SU-DHL-6 (cell line): ENCODE measurements around the gene NXT1.

Source experiments
- EZH2phosphoT487 ChIP-seq: fragments of 200-600 bp; sonication (generic), shearing (Covaris generic); conservative IDR thresholded peaks from 2 replicates; pipeline ENCODE4 v1.6.1; 2018; ENCODE audit warnings: mild to moderate bottlenecking, antibody characterized with exemption, low read length, moderate library complexity, mixed read lengths
- TF ChIP-seq, protein P1 (sequence below): fragments of 200-600 bp; sonication (generic); IDR thresholded peaks from one replicate; pipeline ENCODE4 v1.5.1; 2017; ENCODE audit warnings: antibody characterized with exemption, mild to moderate bottlenecking, low read length, moderate library complexity; ENCODE audit not compliant: insufficient read depth, poor library complexity, severe bottlenecking

DNA sequence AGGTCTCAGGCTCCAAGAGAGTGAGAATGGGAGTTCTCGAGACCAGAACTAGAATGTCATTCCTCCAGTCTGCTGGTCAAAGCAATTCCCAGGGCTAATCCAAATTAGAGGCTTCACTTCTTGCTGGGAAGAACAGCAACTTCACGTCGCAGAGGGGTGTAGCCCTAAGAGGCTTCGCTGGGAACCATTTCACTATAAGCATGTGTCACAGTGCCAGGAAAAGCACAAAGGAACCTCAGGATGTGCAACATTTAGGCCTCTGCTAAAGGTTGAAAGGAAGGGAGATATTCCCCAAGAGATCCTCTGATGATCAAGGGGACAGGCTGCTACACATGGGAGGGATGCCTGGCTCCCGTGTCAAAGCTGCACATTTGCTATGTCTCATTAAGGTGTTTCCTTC is 35.9 kb upstream of the NXT1 start:
- TF ChIP-seq, protein P1, sequence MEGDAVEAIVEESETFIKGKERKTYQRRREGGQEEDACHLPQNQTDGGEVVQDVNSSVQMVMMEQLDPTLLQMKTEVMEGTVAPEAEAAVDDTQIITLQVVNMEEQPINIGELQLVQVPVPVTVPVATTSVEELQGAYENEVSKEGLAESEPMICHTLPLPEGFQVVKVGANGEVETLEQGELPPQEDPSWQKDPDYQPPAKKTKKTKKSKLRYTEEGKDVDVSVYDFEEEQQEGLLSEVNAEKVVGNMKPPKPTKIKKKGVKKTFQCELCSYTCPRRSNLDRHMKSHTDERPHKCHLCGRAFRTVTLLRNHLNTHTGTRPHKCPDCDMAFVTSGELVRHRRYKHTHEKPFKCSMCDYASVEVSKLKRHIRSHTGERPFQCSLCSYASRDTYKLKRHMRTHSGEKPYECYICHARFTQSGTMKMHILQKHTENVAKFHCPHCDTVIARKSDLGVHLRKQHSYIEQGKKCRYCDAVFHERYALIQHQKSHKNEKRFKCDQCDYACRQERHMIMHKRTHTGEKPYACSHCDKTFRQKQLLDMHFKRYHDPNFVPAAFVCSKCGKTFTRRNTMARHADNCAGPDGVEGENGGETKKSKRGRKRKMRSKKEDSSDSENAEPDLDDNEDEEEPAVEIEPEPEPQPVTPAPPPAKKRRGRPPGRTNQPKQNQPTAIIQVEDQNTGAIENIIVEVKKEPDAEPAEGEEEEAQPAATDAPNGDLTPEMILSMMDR = no peak
- TF ChIP-seq EZH2phosphoT487 = no peak
